Stimulated activated naive CD8-positive, alpha-beta T cell treated with anti-CD3 and anti-CD28 coated beads, Interleukin-15, amount 100 ng/mL, for 72 hours (primary cell): ENCODE measurements around the gene KLHL29.

Experiments used
- ATAC-seq: fragments of 150-1000 bp; cut with Tn5 transposase; 2 replicates; pipeline ENCODE4 v1.10.0; 2021; ENCODE audit warnings: mild to moderate bottlenecking, moderate library complexity
- DNase-seq, 2 donors: peaks; one replicate each; pipeline ENCODE4 v3.0.0; 2021 to 2022
- H3K27ac Mint-ChIP-seq, 2 donors: one replicate each; pipeline ENCODE4 v1.8.0; 2022; ENCODE audit warnings: mild to moderate bottlenecking in 2 of 2, mixed read lengths in 2 of 2, moderate library complexity in 2 of 2
- H3K27me3 Mint-ChIP-seq: one replicate; pipeline ENCODE4 v1.8.0; 2022; ENCODE audit warnings: mixed read lengths
- H3K4me1 Mint-ChIP-seq: one replicate; pipeline ENCODE4 v1.8.0; 2022; ENCODE audit warnings: mild to moderate bottlenecking, mixed read lengths
- H3K4me3 Mint-ChIP-seq, 2 donors: one replicate each; pipeline ENCODE4 v1.8.0; 2022; ENCODE audit warnings: mild to moderate bottlenecking in 2 of 2, mixed read lengths in 2 of 2, moderate library complexity in 1 of 2
- H3K9me3 Mint-ChIP-seq, 2 donors: one replicate each; pipeline ENCODE4 v1.8.0; 2022; ENCODE audit warnings: mixed read lengths in 2 of 2

KLHL29 gene

DNA sequence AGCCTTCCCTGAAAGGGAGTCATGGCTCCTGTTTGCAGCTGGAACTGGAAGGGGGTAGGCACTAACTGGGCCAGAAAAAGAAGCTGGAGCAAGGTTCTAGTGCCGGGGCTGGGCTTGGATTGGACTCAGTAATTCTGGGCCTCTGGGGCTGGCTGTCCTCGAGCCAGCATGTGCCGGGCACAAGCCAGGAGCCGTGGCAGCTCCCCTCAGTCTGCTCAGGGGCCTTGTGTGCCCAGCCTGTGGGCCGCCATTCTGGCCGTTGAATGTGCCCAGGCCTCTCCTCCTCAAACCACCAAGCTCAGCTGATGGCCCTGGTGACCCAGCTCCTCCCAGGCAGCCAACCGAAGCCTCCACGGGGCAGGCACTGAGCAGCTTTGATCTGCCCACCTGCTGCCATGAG, 119.6 kb downstream of the KLHL29 start:
- peaks cover 8% of the 10 kb centered on the region for H3K4me1 Mint-ChIP-seq
- no peak overlapping the region for H3K27ac Mint-ChIP-seq
- no peak overlapping the region for H3K4me3 Mint-ChIP-seq
- H3K27me3 Mint-ChIP-seq = peaks cover 28% of the 10 kb centered on the region
- H3K9me3 Mint-ChIP-seq = no peaks in the 10 kb centered on the region
- DNase-seq = no peak
- no peak for ATAC-seq

DNA sequence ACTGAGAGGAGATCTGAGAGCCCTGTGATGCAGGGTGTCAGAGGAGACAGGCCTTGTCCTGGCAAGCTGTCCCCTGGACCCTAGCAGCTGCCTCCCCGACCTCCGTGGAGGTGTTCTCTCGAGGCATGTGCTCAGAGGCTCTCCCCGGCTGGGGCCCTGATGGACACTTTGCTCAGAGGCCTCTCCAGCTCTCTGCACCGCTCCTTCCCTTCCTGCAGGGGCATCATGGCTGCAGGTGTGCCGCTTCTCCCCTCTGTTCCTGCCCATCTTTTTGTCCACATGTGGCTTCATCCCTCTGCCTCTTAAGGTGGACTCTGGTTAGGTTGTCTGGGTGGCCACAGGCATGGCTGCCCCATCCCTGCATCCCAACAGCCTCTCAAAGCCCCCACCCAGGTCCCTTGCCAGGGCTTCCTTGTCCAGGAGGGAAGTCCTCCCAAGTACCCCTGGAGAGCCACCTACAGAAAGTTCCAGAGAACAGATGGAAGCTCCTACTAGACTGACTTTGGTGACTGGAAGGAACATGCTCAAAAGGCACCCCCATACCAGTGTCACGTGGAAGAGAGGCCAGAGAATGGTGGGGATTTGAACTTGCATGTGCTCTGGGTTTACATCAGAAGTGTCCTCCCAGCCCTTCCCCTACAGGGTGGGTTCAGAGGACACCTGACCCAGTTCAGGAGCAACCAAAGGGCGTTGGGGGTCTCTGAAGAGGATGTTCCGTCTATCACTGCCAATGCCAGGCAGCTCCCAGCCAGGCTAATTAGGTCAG, 120.4 kb downstream of the KLHL29 start:
- ATAC-seq = no peak
- Mint-ChIP-seq H3K27me3 (peaks cover 21% of the 10 kb centered on the region), H3K9me3 (no peaks in the 10 kb centered on the region), H3K4me1 (peaks cover 8% of the 10 kb centered on the region), H3K4me3 (no peak overlapping the region), H3K27ac (peak overlapping the region in 1 of 2 donors; percentile 79)
- DNase-seq = no peak

DNA sequence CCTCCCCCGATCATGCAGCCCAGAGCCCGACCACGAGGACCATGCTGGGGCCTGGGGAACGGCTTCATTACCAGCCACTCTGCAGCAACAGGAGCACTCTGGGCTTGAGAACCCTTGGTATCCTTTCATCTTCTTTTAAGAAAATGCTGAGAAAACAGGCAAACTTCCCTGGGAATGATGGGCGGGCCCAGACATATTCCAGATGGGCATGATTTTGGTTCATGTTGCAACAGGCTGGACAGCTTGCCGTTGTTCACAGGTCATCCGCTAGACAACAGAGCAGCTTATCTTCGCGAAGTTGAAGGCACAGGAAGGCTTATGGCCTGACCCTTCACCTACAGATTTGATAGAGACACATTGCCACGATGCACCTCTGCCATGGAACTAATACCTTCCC, 121.0 kb downstream of the KLHL29 start:
- ATAC-seq (no peak), DNase-seq (no peak)
- no peak overlapping the region for H3K4me3 Mint-ChIP-seq
- no peaks in the 10 kb centered on the region for H3K9me3 Mint-ChIP-seq
- peaks cover 8% of the 10 kb centered on the region for H3K4me1 Mint-ChIP-seq
- no peak overlapping the region for H3K27ac Mint-ChIP-seq
- H3K27me3 Mint-ChIP-seq = peaks cover 21% of the 10 kb centered on the region

DNA sequence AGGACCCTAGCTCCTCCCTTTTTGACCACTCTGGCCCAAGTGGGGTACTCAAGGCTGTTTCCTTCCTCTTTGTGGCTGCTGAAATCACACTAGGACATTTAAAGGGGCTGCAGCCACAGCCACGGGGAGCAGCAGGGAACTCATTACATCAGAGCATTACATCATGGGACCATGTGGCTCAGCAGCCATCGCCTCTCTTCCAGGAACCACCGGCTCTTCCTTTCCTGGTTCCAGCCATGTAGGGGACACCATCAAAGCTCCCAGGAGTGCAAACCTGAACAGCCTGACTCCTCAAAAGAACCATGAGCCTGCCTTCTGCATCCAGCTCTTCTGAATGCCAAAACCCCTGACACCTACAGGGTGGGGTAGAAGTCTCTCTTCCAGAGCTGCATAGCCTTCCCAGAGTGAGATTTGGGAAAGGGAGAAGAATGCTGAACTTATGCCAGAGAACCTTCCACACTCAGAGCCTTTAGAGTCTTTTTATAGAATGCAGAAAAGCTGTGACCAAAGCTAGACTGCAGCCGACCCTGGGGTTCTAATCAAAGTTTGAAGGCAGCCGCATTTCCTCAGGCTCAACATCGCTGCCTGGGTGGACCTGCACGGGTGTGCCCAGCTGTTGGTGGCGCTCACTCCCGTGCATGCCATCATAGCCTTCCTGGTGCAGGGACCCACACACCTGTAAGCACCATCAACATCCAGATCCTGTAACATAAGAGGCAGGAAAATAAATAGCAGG, 121.7 kb downstream of the KLHL29 start:
- H3K27ac Mint-ChIP-seq = peak overlapping the region in 1 of 2 donors; percentile 68
- H3K4me3 Mint-ChIP-seq = no peak overlapping the region
- peaks cover 20% of the 10 kb centered on the region for H3K27me3 Mint-ChIP-seq
- DNase-seq = no peak
- peaks cover 8% of the 10 kb centered on the region for H3K4me1 Mint-ChIP-seq
- no peaks in the 10 kb centered on the region for H3K9me3 Mint-ChIP-seq
- ATAC-seq = no peak

DNA sequence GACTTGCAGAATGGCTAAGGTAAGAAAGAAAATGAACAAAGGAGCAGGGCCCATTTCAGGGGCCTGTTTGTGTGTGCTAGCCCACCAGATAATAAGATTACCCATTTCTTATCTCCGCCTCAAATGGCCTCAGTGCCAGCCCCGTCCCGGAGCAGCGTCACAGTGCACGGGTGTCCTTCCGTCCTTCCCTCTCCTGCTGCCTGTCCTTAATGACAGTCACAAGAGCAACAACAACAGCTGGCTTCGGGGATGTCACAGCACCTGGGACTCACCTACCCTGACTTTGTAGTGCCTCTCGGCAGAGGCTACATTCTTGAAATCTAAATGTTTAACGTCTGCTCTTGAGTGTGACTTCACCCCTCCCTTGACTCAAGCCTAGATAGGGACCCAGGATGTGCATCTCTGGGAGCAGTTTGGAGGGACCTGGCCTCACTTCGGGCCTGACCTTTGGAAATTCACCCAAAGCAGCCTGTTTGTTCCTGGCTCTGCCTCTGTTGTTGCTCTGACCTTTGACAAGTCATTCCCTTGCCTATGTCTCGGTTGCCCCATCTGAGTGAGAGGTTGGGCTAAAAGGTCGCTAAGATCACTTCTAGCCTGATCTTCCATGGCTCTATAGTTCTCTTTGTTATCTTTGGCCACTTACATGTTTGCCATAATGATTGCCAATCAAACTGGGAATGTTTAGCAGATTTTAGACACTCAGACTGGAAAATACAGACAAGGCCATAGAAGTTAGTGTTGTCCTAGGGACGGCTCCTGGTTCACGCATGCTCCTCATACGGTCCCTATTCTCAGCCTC, 122.5 kb downstream of the KLHL29 start:
- ATAC-seq (no peak), DNase-seq (no peak)
- H3K4me1 Mint-ChIP-seq = peaks cover 8% of the 10 kb centered on the region
- no peak overlapping the region for H3K4me3 Mint-ChIP-seq
- H3K27me3 Mint-ChIP-seq = peaks cover 12% of the 10 kb centered on the region
- H3K27ac Mint-ChIP-seq = no peak overlapping the region
- no peaks in the 10 kb centered on the region for H3K9me3 Mint-ChIP-seq

DNA sequence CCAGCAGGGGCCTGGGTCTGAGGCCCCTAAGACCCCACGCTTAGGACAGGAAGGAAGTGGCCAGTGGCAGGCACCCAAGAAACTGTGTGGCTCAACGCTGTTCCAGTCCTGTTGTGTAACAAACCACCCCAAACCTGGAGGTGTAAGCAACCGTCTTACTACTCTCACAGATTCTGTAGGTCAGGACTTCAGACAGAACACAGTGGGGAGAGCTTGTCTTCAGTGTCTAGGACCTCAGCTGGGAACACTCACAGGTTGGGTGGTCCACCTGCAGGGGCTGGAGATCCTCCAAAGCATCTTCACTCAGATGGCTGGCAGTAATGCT, 123.0 kb downstream of the KLHL29 start:
- no peak for ATAC-seq
- Mint-ChIP-seq H3K27me3 (peaks cover 8% of the 10 kb centered on the region), H3K9me3 (no peaks in the 10 kb centered on the region)

DNA sequence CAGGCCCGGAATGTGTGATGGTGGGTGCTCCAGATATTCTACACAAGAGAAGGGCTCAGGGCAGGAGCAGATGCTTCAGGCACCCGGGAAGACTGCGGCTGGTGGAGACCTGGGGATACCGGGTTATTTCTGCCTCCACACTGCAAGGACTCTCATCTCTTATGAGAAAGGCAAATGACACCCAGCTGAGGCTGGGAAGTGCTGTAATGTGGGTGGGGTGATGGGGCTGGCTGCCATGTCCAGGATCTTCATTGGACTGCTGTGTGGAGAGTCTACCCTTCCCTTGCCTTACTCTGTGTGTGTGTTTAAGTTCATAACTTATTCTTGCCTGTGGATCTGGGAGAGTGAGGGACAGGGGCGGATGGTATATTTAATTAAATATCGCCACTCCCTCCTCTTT, 124.1 kb downstream of the KLHL29 start:
- ATAC-seq = no peak
- H3K4me3 Mint-ChIP-seq = no peak overlapping the region

More for the DNA sequence above, 123.0 kb downstream of the KLHL29 start:
- Mint-ChIP-seq H3K27ac (no peak overlapping the region), H3K4me1 (peaks cover 8% of the 10 kb centered on the region), H3K4me3 (no peak overlapping the region)
- no peak for DNase-seq

DNA sequence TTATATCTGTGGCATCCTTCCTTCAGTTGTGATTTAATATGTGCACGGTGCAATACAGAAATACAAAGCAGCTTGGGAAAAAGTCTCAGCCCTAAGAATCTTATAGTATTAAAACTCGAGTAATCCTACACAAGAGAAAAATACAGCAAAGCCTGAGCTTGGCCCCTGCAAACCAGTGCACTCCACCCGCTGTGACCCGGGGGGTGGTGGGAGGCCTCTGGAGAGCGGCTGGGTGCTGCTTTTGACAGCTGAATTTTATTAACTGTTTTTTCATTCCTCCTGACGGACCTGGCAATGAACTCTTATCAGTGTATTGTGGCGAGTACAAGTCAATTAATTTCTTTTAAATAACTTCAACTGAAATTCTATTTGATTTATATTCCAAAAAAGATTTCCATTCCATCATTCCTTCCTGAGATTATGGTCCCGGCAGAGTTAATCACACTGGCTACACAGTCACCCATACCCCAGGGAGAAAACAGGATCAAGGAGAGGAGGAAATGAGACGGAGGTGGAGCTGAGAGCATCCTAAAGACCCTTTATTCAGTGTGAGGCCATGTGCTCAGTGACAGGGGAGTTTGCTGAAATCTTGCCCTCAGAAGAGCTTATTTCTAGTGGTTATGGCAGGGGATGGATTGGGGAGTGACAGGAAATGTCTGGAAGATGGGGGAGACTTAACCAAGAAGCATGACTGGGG, 124.8 kb downstream of the KLHL29 start:
- Mint-ChIP-seq H3K9me3 (no peaks in the 10 kb centered on the region), H3K27ac (no peak overlapping the region), H3K27me3 (peaks cover 12% of the 10 kb centered on the region), H3K4me1 (peaks cover 8% of the 10 kb centered on the region), H3K4me3 (no peak overlapping the region)
- DNase-seq (no peak), ATAC-seq (no peak)

More for the DNA sequence above, 124.1 kb downstream of the KLHL29 start:
- Mint-ChIP-seq H3K4me1 (peaks cover 8% of the 10 kb centered on the region), H3K9me3 (no peaks in the 10 kb centered on the region), H3K27me3 (peaks cover 8% of the 10 kb centered on the region), H3K27ac (no peak overlapping the region)
- DNase-seq = no peak

DNA sequence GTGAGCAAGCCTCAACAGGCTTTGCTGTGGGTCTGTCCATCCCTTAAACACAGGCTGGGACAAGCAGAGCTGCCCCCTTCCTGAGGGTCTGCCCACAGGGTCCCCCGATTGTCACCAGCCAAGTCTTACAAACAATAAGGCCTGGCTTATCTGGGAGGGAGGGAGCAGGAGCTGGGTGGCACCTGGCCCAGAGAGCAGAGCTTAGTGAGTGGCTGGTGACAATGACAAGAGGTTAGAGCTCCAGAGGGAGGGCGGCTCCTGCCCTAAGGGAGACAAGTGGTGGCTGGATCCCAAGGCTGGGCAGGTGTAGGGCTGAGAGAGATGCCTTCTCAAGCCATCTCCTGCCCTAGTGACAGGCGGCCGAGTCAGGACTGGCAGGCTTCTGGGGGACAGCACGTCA, 125.5 kb downstream of the KLHL29 start:
- DNase-seq (no peak), ATAC-seq (no peak)
- Mint-ChIP-seq H3K4me1 (peaks cover 8% of the 10 kb centered on the region), H3K9me3 (no peaks in the 10 kb centered on the region), H3K4me3 (no peak overlapping the region), H3K27me3 (peaks cover 19% of the 10 kb centered on the region), H3K27ac (no peak overlapping the region)

DNA sequence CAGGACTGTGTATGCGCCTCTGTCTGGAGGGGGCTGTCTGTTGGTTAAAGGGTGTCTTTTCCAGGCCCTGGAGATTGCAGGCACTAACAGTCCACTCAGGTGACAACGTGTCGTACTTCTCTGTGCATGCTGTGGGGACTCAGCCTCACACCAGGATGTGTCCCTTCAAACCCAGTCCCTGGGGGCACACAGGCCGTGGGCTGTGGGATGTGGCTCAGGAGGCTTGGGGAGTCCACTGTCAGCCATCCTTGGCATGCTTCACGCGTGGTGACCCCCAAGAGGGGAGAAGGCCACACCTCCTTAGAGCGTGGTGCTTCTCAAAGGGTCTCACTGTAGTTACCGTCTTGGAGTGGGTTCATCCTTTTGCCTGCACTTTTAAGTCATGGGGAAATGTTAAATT, 127.8 kb downstream of the KLHL29 start:
- no peak for DNase-seq
- Mint-ChIP-seq H3K27me3 (peaks cover 13% of the 10 kb centered on the region), H3K4me3 (no peak overlapping the region), H3K27ac (no peak overlapping the region), H3K9me3 (no peaks in the 10 kb centered on the region), H3K4me1 (no peaks in the 10 kb centered on the region)
- no peak for ATAC-seq

DNA sequence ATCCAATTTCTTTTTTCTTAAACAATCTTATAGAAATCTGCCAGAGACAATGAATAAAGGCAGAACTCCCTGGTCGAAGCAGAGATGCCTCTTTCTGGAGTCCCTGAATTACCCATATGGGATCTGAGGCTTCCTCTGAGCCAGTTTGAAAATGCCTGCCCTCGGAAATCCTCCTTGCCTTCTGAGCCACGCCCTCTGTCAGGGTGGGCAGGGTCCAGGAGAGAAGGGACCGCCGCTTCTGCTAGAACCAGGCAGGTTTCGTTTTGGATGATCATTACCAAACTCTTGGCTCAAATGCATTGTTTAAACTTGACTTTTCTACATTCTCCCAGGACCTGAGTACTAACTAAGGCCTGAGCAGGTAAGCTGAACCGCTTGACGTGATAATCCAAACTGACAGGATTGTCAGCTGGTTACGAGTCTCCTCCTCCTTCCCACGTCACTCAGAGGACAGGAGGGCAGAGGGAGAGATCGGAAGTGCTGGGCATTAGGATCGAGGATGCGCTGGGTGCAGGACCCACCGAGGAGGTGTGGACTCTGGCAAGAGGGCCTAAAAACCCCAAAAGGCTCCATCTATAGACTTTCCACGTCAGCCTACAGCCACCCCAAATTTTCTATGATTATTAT, 128.4 kb downstream of the KLHL29 start:
- Mint-ChIP-seq H3K4me1 (no peaks in the 10 kb centered on the region), H3K4me3 (no peak overlapping the region), H3K9me3 (no peaks in the 10 kb centered on the region), H3K27ac (no peak overlapping the region), H3K27me3 (peaks cover 13% of the 10 kb centered on the region)
- ATAC-seq (no peak), DNase-seq (no peak)

DNA sequence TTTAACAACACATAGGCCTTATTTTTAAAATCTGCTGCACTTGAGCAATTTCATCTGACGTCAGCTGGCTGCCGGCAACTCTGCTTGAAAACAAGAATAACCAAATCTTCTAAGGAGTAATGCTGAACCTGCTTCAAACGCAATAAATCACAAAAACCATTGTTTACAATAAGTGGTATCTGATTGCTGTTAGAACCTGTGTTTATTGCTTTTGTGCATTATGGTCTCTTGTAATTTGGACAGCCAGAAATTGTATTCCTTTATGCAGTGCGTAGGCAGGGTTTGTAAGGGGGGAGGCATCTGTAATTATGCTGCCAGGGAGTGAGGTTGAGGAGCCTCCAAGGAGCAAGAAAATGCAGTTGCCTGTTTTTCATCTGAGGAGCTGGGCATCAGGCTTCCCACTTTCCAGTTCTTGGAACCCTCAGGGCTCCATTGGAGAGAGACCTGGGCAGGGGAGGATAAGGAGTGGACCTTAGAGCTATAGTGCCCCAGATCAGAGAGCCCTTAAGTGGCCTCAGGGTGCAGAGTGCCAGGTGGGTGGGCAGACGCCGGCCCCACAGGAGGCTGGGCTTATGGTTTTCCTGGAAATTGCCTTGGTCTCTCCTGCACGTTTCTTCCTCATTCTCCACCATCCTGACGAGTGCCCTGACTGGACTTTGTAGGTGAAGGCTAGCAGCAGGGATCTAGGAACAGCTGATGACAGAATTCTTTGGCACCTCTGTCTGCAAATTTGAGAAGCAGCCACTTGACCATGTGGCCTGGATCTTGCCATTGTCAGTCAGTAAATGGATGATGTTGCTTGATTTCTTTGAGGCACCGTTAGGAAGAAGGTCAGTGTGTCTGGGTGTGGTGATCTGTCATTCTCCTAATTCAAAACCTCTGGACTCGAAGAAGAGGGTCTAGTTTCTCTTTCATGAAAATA, 129.2 kb downstream of the KLHL29 start:
- no peak for DNase-seq
- H3K9me3 Mint-ChIP-seq = no peaks in the 10 kb centered on the region
- ATAC-seq = no peak
- H3K27me3 Mint-ChIP-seq = peaks cover 13% of the 10 kb centered on the region
- no peaks in the 10 kb centered on the region for H3K4me1 Mint-ChIP-seq
- no peak overlapping the region for H3K27ac Mint-ChIP-seq
- H3K4me3 Mint-ChIP-seq = no peak overlapping the region

DNA sequence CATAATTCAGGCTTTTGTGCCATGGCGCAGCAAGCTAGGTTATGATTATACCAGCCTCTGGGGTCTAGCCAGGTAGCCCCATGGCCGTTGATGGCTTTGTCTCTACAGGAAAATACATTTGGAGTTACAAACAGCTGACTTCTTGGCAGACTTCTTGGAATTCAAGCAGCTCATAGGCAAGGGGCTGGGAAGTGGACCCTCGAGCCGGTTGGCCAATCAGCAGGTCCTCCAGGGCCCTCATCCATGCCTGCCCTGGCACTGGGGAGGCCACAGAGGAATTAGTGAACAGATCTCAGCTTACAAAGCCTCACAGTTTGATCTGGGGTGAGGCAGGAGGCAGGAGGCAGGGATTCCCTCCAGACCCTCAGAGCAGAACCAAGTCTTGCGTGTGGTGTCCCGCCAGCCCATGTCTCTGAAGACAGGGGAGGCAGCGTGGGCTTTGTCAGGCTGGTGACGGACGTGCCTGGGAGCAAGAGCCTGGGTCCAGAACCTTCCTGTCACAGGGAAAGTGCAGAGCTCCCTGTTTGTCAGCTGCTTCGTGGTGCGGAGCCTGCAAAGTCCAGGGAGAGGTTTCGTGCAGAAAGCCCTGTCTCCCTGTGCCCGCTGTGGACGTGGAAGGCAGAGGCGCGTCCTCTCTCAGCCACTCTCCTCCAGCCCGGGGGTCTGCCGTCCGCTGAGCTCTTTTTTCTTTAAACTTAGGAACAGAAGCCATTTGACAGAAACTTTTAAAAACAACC, 131.7 kb downstream of the KLHL29 start:
- Mint-ChIP-seq H3K27me3 (peaks cover 13% of the 10 kb centered on the region), H3K9me3 (no peaks in the 10 kb centered on the region), H3K27ac (no peak overlapping the region), H3K4me3 (no peak overlapping the region), H3K4me1 (no peaks in the 10 kb centered on the region)
- DNase-seq = no peak
- no peak for ATAC-seq
